Measurements from ENCODE around the gene SNRNP25.

DNA sequence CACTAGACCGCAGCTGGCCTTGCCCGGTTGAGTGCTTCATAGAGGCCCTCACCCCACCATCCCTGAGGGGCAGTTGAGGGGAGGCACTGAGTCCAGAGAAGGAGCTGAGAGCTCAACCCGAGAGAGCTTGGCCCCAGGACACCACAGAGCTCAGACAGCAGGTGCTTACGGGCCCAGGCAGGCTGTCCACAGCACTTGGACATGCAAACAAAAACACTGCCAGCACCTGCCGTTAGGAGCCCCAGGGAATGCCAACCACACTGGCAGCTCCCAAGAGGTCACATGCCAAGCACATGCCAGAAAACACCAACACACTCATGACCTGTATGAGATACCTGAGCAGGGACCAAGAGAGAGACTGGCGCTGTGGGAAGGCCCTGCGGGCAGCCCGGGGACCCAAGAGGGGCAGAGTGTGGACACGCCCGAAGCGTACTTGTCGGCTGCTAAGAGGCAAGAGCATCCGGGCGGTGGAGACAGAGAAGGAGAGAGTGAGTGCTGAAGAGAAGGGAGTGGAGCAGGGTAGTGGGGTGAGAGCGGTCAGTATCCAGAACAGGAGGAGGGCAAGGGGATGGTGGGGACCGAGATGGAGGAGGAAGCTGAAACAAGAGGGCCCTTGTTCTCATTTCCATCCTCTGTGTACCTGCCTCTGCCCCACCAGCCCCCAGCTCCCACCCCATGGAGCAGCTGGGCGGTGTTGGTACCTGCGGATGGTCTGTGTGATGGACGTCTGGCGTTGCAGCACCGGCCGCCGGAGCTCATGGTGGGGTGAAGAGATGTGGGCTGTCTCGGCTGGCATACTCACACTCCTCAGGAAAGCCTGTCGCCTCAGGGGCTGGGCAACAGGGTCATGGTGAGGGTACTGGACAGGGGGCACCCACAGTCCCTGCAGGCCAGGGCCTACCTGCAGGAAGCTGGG is 10.6 kb downstream of the SNRNP25 start:
- TF ChIP-seq, protein P1, sequence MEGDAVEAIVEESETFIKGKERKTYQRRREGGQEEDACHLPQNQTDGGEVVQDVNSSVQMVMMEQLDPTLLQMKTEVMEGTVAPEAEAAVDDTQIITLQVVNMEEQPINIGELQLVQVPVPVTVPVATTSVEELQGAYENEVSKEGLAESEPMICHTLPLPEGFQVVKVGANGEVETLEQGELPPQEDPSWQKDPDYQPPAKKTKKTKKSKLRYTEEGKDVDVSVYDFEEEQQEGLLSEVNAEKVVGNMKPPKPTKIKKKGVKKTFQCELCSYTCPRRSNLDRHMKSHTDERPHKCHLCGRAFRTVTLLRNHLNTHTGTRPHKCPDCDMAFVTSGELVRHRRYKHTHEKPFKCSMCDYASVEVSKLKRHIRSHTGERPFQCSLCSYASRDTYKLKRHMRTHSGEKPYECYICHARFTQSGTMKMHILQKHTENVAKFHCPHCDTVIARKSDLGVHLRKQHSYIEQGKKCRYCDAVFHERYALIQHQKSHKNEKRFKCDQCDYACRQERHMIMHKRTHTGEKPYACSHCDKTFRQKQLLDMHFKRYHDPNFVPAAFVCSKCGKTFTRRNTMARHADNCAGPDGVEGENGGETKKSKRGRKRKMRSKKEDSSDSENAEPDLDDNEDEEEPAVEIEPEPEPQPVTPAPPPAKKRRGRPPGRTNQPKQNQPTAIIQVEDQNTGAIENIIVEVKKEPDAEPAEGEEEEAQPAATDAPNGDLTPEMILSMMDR (IDR thresholded peaks at IDR 0.05; ENCODE audit: extremely low read depth in 1 of 2, insufficient read depth in 1 of 2, low read depth in 1 of 2, low read length in 2 of 2): no peak
- TF ChIP-seq POLR2AphosphoS5 (IDR thresholded peaks at IDR 0.05; ENCODE audit: insufficient read depth, low read depth, low read length) (no peak), EZH2 (IDR thresholded peaks at IDR 0.05; ENCODE audit: borderline replicate concordance, low read depth, low read length, severe bottlenecking) (no peak)
